Mammary epithelial cell (primary cell): Measurements from ENCODE around the gene RBPJL.

Source experiments
- EZH2 ChIP-seq: IDR thresholded peaks from 2 replicates; pipeline ENCODE4 v1.6.1; 2012; ENCODE audit warnings: low read length, inconsistent platforms, borderline replicate concordance
- TF ChIP-seq, protein P1 (sequence below), 2 donors: IDR thresholded peaks in 1 of 2; conservative IDR thresholded peaks in 1 of 2; 2 replicates each; pipeline ENCODE4 v1.5.1; 2011 to 2012; ENCODE audit warnings: inconsistent platforms in 2 of 2, low read length in 2 of 2, mild to moderate bottlenecking in 2 of 2, control low read depth in 1 of 2, low read depth in 1 of 2; ENCODE audit not compliant: insufficient read depth in 1 of 2; ENCODE audit errors: extremely low read depth in 1 of 2

DNA sequence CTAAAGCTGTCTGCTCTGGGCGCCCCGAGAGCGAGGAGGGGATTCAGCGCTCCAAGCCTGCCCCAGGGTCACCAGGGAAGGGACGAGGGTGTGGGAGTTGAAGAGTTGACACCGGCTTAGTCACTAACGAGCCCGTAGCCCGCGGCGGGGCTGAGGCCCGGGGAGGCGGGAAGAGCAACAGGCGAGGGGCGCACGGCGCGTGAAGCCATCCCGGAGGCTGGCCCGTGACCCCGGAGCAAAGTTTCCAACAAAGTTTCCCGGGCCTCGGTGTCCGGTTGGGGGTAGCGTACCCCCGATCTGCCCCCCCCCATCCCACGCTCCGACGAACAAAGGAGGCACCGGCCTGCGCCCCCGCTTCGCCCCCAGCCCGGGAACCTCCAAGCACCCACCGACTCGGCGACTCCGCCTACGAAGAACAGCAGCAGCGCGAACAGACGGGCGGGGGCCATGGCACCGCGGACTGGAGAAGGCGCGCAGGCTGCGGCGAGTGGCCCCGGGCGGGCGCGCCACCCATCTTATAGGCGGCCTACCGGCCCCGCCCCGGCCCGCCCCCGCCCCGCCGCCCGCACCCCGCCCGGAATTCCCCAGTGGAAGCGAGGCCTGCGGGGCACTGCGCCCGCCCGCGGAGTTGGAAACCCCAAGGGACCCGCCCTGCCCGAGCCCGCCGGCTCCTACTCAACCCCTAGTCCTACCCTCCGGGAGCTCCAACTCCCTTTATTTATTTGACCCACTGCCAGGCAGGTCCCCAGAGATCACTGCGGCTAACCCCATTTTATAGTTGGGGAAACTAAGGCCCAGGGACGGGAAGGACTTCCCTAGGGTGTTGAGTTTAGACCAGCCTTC is 41.5 kb downstream of the RBPJL start, which contains the start of gene SDC4:
- TF ChIP-seq, protein P1, sequence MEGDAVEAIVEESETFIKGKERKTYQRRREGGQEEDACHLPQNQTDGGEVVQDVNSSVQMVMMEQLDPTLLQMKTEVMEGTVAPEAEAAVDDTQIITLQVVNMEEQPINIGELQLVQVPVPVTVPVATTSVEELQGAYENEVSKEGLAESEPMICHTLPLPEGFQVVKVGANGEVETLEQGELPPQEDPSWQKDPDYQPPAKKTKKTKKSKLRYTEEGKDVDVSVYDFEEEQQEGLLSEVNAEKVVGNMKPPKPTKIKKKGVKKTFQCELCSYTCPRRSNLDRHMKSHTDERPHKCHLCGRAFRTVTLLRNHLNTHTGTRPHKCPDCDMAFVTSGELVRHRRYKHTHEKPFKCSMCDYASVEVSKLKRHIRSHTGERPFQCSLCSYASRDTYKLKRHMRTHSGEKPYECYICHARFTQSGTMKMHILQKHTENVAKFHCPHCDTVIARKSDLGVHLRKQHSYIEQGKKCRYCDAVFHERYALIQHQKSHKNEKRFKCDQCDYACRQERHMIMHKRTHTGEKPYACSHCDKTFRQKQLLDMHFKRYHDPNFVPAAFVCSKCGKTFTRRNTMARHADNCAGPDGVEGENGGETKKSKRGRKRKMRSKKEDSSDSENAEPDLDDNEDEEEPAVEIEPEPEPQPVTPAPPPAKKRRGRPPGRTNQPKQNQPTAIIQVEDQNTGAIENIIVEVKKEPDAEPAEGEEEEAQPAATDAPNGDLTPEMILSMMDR (conservative IDR thresholded peaks at IDR 0.05 in 1 of 2, IDR thresholded peaks at IDR 0.05 in 1 of 2; ENCODE audit: extremely low read depth in 1 of 2, insufficient read depth in 1 of 2, low read depth in 1 of 2, low read length in 2 of 2), result no peak
- TF ChIP-seq EZH2, result no peak
